Suprapubic skin (tissue), 4 donors: ENCODE data around the gene TMEM164. TPM values are rescaled to one million over a fixed set of nuclear protein-coding genes. Genes with fewer than 3 reads are reported as not detected.

Experiments used
- DNase-seq, 2 donors: peaks; one replicate each; pipeline ENCODE4 v3.0.0-alpha.2; 2019; ENCODE audit warnings: low spot score in 2 of 2
- H3K27ac ChIP-seq: fragments of 200-600 bp; sonication (generic); one replicate; pipeline ENCODE4 v1.5.1; 2019
- H3K27me3 ChIP-seq: fragments of 200-600 bp; sonication (generic); one replicate; pipeline ENCODE4 v1.5.1; 2019
- H3K36me3 ChIP-seq: fragments of 200-600 bp; sonication (generic); one replicate; pipeline ENCODE4 v1.5.1; 2019
- H3K4me1 ChIP-seq: fragments of 200-600 bp; sonication (generic); one replicate; pipeline ENCODE4 v1.5.1; 2019
- H3K4me3 ChIP-seq: fragments of 200-600 bp; sonication (generic); one replicate; pipeline ENCODE4 v1.5.1; 2019; ENCODE audit warnings: mild to moderate bottlenecking
- H3K9me3 ChIP-seq: fragments of 200-600 bp; sonication (generic); one replicate; pipeline ENCODE4 v1.5.1; 2019
- CTCF ChIP-seq, 2 donors: fragments of 200-600 bp in 1 of 2; fragments of 450-650 bp in 1 of 2; sonication (generic) in 1 of 2; IDR thresholded peaks; one replicate each; pipeline ENCODE4 v1.5.1; 2016 to 2019; ENCODE audit warnings: antibody characterized with exemption in 2 of 2, mild to moderate bottlenecking in 1 of 2, moderate library complexity in 1 of 2
- EP300 ChIP-seq: sonication (generic); formaldehyde crosslinking; IDR thresholded peaks from one replicate; pipeline ENCODE4 v1.6.1; 2017; ENCODE audit warnings: antibody characterized with exemption
- POLR2A ChIP-seq, 2 donors: fragments of 450-650 bp; IDR thresholded peaks; one replicate each; pipeline ENCODE4 v1.6.1; 2017; ENCODE audit warnings: antibody characterized with exemption in 2 of 2, mild to moderate bottlenecking in 2 of 2, moderate library complexity in 2 of 2
- POLR2AphosphoS5 ChIP-seq, 3 donors: sonication (generic); formaldehyde crosslinking; IDR thresholded peaks; one replicate each; pipeline ENCODE4 v1.6.1; 2017; ENCODE audit warnings: antibody characterized with exemption in 3 of 3
- WGBS: methylation state at CpG from one replicate; pipeline ENCODE4 v1.1.5; 2018; 5-methylcytosine and 5-hydroxymethylcytosine counted together
- total RNA-seq, 4 donors: library from RNA; depleted of rRNA; stranded (reverse); fragments of >200 nt; gene quantifications; one replicate each; pipeline ENCODE4 v1.1.0, GENCODE V29; 2016

Gene TMEM164
- total RNA-seq, 4 donors from 2014 or later, result 35.5 to 71.2 (median 58.7) TPM

- Histone ChIP-seq H3K4me3 (no peak overlapping the region), H3K36me3 (no peaks in the 10 kb centered on the region), H3K4me1 (no peaks in the 10 kb centered on the region), H3K27me3 (no peaks in the 10 kb centered on the region), H3K27ac (no peak overlapping the region), H3K9me3 (no peaks in the 10 kb centered on the region)
- WGBS, result 81% methylated on average over 4 of the region's 4 CpGs
- TF ChIP-seq CTCF (IDR thresholded peaks at IDR 0.05) (no peak), POLR2AphosphoS5 (IDR thresholded peaks at IDR 0.05) (no peak), EP300 (no peak), POLR2A (IDR thresholded peaks at IDR 0.05) (no peak)
- DNase-seq, result no peak
Measured at GRCh38 chrX:110168585-110168984, 165.7 kb downstream of the TMEM164 start.

- no peaks in the 10 kb centered on the region for H3K27me3 ChIP-seq
- H3K27ac ChIP-seq, result no peak overlapping the region
- H3K36me3 ChIP-seq, result no peaks in the 10 kb centered on the region
- TF ChIP-seq EP300 (no peak), POLR2A (IDR thresholded peaks at IDR 0.05) (no peak), CTCF (IDR thresholded peaks at IDR 0.05) (no peak), POLR2AphosphoS5 (IDR thresholded peaks at IDR 0.05) (no peak)
- peaks cover 7% of the 10 kb centered on the region for H3K4me1 ChIP-seq
- H3K4me3 ChIP-seq, result no peak overlapping the region
- WGBS, result 65% methylated on average over 3 of the region's 3 CpGs
- no peak for DNase-seq
- H3K9me3 ChIP-seq, result no peaks in the 10 kb centered on the region
Measured at GRCh38 chrX:110170029-110170428, 167.1 kb downstream of the TMEM164 start.

GRCh38 chrX:110171442-110171841 lies 168.5 kb downstream of the TMEM164 start:
- Histone ChIP-seq H3K4me3 (no peak overlapping the region), H3K27ac (no peak overlapping the region), H3K27me3 (no peaks in the 10 kb centered on the region), H3K9me3 (no peaks in the 10 kb centered on the region), H3K36me3 (no peaks in the 10 kb centered on the region), H3K4me1 (peaks cover 10% of the 10 kb centered on the region)
- no peak for DNase-seq
- WGBS, result 87% methylated on average over 5 of the region's 5 CpGs
- no peak for TF ChIP-seq POLR2AphosphoS5 (IDR thresholded peaks at IDR 0.05)
- no peak for TF ChIP-seq CTCF (IDR thresholded peaks at IDR 0.05)
- TF ChIP-seq POLR2A (IDR thresholded peaks at IDR 0.05), result no peak
- TF ChIP-seq EP300, result no peak

GRCh38 chrX:110172215-110172614 lies 169.3 kb downstream of the TMEM164 start:
- DNase-seq, result no peak
- H3K9me3 ChIP-seq, result no peaks in the 10 kb centered on the region
- no peak for TF ChIP-seq EP300
- no peak for TF ChIP-seq POLR2A (IDR thresholded peaks at IDR 0.05)
- no peak for TF ChIP-seq CTCF (IDR thresholded peaks at IDR 0.05)
- TF ChIP-seq POLR2AphosphoS5 (IDR thresholded peaks at IDR 0.05), result no peak
- no peaks in the 10 kb centered on the region for H3K36me3 ChIP-seq
- 91% methylated on average over 10 of the region's 10 CpGs for WGBS
- no peak overlapping the region for H3K27ac ChIP-seq
- H3K4me1 ChIP-seq, result peaks cover 10% of the 10 kb centered on the region
- no peak overlapping the region for H3K4me3 ChIP-seq
- H3K27me3 ChIP-seq, result no peaks in the 10 kb centered on the region

- no peak for TF ChIP-seq CTCF (IDR thresholded peaks at IDR 0.05)
- TF ChIP-seq POLR2AphosphoS5 (IDR thresholded peaks at IDR 0.05), result no peak
- TF ChIP-seq EP300, result no peak
- no peak for TF ChIP-seq POLR2A (IDR thresholded peaks at IDR 0.05)
- no peak overlapping the region for H3K27ac ChIP-seq
- DNase-seq, result no peak
- no peaks in the 10 kb centered on the region for H3K36me3 ChIP-seq
- 70% methylated on average over 16 of the region's 19 CpGs for WGBS
- no peak overlapping the region for H3K4me3 ChIP-seq
- no peaks in the 10 kb centered on the region for H3K27me3 ChIP-seq
- H3K9me3 ChIP-seq, result no peaks in the 10 kb centered on the region
- peaks cover 10% of the 10 kb centered on the region for H3K4me1 ChIP-seq
Measured at GRCh38 chrX:110173192-110174175, 170.6 kb downstream of the TMEM164 start.
